ENCODE results near the gene HTT.

- TF ChIP-seq CTCF (IDR thresholded peaks at IDR 0.05): no peak
- no peak for TF ChIP-seq POLR2A (IDR thresholded peaks at IDR 0.05)
Measured at GRCh38 chr4:3244747-3245146, 170.3 kb downstream of the HTT start.
